Sciatic nerve (tissue), 2 donors: ENCODE data around the gene DMWD. TPM values are rescaled to one million over a fixed set of nuclear protein-coding genes. Genes with fewer than 3 reads are reported as not detected.
"Not testable (repeated sequence)": the region's sequence is repeated elsewhere in the genome, so short reads cannot be mapped to it uniquely, and the experiment has no call there.

Source experiments
- ATAC-seq: fragments of 200-7000 bp; cut with Tn5 transposase; one replicate; pipeline ENCODE4 v1.9.1; 2020; ENCODE audit warnings: mild to moderate bottlenecking, moderate library complexity
- DNase-seq: peaks from one replicate; pipeline ENCODE4 v3.0.0-alpha.2; 2020; ENCODE audit warnings: low spot score
- intact Hi-C: fragments of 100-400 bp; cut with DNase I; formaldehyde crosslinking; loops from one replicate; pipeline ENCODE4 v1.14.2; 2022
- total RNA-seq: library from RNA; stranded (reverse); fragmentation: NEBNext Ultra II Directional; extraction: Animal tissue kit (Norgen Biotek cat#: 25700); gene quantifications from one replicate; pipeline ENCODE4 v1.2.1, GENCODE V29; 2021
- donor health status: DM: no; HTN: no; CAD: no.
- donor health status: DM: no; HTN: no; CAD: no.

DMWD gene
- total RNA-seq, 1 donor from 2014 or later, result 57.4 TPM

DNA sequence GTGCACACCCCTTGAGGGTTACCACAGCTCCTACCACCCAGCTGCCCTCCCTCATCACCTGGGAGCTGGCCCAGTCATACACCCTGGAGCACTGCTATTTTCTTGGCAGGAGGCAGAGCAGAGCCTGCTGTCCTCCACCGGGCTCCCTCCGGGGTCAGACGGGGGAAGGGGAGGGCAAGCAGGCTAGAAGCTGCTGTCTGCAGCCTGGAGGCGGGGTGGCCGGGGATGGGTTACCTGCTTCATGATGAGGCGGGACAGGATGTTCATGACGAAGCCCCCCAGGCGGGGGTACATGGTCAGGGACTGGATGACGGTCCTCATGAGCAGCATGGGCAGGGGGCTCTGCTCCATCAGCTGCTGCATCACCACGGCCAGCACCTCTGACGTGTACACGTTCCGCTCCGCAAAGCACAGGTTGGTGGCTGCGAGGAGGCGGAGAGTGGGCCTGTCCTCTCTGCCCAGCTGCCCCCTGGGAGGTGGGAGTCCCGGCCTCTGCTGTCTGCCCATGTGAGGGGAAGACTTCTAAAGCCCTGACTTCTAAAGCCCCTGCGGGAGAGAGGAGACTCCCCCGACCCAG is 25.2 kb upstream of the DMWD start:
- DNase-seq (no peak), ATAC-seq (no peak)
- intact Hi-C loops, result no loop called here

DNA sequence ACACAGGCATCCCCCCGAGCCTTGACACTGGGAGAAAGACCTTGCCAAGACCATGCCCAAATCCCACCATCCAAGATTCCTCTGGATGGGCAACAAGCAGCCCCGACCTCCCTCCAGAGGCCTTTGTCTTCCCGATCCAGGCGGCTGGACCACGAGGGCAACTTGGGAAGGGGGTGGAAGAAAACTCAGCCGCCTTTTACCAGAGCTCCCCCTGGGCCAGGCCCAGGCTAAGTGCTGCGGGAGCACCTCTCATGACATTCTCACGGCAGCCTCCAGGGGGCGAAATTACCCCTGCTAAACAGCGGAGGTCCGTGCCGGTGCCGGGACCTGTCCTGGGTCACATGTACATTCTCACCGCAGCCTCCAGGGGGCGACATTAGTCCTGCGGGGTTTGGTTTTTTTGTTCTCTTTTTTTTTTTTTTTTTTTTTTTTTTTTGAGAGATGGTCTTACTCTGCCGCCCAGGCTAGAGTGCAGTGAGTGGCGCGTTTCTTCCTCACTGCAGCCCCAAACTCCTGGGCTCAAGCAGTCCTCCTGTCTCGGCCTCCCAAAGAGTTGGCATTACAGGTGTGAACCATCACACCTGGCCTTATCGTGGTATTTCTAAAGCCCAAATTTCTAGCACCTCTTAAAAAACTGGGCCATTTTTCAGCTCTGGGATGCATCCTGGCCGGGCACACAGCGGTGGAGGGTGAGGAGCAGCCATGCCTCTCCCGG is 24.5 kb upstream of the DMWD start:
- ATAC-seq (peak; percentile 90), DNase-seq (peak; percentile 97)
- intact Hi-C loops, result no loop called here

GRCh38 chr19:45816236-45817009 is 23.8 kb upstream of the DMWD start:
- DNase-seq (no peak), ATAC-seq (peak; percentile 20)
- intact Hi-C loops, result no loop called here

DNA sequence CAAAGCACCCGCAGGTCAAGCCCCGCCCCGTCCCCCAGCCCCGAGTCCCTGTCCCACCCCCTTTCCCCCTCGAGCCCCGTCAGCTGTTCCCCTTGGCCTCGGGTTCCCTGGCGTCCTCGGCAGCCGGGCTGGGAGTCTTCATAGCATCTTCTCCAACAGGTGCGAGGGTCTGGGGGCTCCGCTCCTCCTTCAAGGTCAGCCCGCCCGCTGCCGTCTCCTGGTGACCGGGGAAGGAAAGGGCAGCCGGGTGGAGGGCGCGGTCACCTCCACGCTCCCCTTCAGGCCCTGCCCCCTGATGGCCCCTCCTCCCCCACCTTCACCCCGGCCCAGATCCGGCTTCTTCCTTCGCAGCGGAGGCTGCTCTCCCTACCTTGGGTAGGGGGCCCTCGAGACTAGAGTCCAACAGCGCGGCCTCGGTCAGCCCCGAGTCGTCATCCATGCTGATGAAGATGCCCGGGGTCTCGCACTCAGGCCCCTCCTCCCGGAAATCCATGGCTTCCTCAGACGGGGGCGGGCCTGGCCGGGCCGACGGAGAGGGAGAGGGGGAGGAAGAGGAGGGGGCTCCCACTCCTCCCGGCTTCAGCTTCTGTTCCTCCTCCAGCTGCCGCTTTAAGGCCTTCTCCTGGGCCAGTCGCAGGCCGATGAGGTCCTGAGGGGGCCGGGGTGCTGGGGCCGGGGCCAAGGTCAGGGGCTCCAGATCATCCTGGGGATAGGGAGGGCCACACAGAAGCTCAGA is 23.0 kb upstream of the DMWD start:
- intact Hi-C loops, result no loop called here
- peak; percentile 37 for ATAC-seq
- no peak for DNase-seq

GRCh38 chr19:45814851-45815480 is 22.3 kb upstream of the DMWD start, which contains the start of gene RSPH6A:
RSPH6A (minus strand) TSS chr19:45815308; CDS start chr19:45815176, 132 bp downstream.
- intact Hi-C loops, result no loop called here
- DNase-seq, result no peak
- no peak for ATAC-seq

GRCh38 chr19:45814166-45814780 is 21.6 kb upstream of the DMWD start:
- DNase-seq, result no peak
- no peak for ATAC-seq
- intact Hi-C loops, result no loop called here

GRCh38 chr19:45812297-45812696 is 19.7 kb upstream of the DMWD start:
- intact Hi-C loops, result no loop called here
- DNase-seq, result no peak
- ATAC-seq, result no peak

DNA sequence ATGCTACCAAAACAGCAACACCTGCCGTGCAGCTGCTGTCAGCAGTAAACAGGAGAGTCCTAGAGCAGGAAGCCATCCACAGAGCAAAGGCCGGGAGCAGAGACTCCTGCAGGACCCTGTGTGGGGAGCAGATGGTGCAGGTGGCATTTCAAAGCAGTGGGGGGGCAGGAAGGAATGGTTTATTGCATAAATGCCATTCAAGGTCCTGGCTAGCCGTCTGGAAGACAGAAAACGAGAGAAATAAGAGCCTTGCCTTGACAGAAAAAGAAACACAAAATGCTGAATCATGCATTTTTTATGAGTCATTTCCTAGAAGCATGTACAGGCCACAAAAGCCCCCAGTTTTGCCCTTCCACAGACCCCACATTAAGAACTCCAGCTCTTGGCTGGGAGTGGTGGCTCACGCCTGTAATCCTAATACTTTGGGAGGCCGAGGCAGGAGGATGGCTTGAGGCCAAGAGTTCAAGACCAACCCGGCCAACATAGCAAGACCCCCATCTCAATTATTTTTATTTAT is 17.1 kb upstream of the DMWD start:
- DNase-seq (no peak), ATAC-seq (no peak)
- intact Hi-C loops, result no loop called here

GRCh38 chr19:45805719-45806118 is 13.1 kb upstream of the DMWD start:
- no peak for DNase-seq
- intact Hi-C loops, result no loop called here
- ATAC-seq, result no peak

DNA sequence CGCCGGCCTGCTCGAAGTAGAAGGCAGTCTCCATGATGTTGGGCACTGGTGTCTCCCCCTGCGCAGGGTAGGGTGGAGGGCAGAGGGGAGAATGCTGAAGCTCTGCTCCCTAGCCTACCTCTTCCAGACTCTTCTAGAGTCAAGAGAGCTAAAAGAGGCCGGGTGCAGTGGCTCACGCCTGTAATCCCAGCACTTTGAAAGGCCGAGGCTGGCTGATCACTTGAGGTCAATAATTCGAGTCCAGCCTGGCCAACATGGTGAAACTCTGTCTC is 12.2 kb upstream of the DMWD start:
- ATAC-seq, result no peak

GRCh38 chr19:45804140-45804958 is 11.7 kb upstream of the DMWD start:
- peak; percentile 60 for DNase-seq
- intact Hi-C loops, result no loop called here
- ATAC-seq, result no peak

More for the DNA sequence above, 12.2 kb upstream of the DMWD start:
- no peak for DNase-seq
- intact Hi-C loops, result no loop called here

DNA sequence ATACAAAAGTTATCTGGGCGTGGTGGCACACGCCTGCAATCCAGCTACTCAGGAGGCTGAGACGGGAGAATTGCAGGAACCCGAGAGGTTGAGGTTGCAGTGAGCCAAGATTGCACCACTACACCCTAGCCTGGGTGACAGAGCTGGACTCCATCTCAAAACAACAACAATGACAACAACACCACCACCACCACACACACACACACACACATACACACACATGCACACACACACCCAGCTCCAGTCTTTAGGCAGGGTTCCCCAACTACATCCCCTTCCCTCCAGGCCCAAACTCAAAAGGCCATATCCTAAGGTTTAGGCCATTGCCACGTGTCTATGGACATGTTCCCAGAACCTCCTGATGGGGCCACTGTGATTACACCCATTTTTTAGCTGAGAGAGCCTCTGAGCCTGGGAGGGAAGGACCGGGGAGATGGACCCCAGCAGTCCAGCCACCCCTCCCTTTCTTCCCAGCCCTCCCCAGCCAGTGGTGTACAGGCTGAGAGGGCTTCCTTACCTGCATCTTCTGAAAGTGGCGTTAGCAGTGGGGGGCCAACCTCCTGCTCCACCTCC is 9.0 kb upstream of the DMWD start:
- ATAC-seq (no peak), DNase-seq (no peak)
- intact Hi-C loops, result no loop called here

- intact Hi-C loops, result no loop called here
- DNase-seq, result peak; percentile 57
- peak; percentile 25 for ATAC-seq
Measured at GRCh38 chr19:45800070-45800553, 7.5 kb upstream of the DMWD start.

DNA sequence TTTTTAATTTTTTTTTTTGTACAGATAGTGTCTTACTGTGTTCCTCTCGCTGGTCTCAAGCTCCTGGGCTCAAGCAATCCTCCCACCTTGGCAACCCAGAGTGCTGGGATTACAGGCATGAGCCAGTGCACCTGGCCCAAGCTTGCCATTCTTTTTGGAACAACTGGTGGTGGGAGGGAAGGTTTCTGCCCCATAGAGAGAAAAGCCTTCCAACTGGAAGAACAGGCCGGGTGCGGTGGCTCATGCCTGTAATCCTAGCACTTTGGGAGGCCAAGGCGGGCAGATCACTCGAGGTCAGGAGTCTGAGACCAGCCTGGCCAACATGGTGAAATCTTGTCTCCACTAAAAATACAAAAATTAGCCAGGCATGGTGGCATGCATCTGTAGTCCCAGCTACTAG is 6.9 kb upstream of the DMWD start:
- intact Hi-C loops, ATAC-seq, DNase-seq: not testable (repeated sequence)

GRCh38 chr19:45798995-45799517 is 6.4 kb upstream of the DMWD start:
- intact Hi-C loops, result no loop called here
- ATAC-seq (peak; percentile 88), DNase-seq (peak; percentile 79)

DNA sequence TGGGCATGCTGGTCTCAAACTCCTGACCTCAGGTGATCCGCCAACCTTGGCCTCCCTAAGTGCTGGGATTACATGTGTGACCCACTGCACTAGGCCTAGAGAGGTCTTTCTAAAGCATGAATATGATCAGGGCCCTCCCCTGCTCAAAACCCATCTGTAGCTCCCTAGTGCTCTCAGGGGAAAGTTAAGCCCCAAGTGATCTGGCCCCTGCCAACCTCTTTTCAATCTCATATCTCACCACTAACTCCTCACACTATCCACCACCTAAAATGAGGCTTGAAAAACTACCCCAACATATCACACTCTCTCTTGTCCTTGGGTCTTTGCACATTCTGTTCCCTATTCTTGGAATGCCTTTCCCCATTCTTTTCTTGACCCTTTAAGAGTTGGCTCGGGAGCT is 2.0 kb upstream of the DMWD start:
- intact Hi-C loops, result no loop called here
- DNase-seq (no peak), ATAC-seq (no peak)

DNA sequence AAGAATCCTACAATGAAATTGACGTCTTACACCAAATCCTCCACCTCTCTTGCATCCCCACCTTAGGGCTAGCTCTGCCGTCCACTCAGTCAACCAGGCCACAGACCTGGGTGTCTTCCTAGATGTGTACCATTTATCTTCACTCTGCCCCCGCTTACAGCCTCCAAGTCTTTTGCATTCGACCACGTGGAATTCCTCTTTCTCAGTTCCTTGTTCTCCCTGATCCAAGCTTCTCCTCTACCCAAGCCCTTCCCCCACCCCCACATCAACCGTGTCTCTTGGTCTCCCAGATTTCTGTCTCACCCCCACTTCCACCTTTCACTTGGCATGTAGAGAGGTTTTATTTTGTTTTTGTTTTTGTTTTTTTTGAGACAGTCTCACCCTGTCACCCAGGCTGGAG is 1.2 kb upstream of the DMWD start:
- intact Hi-C loops, result no loop called here
- no peak for DNase-seq
- ATAC-seq, result no peak
